Lower leg skin (tissue), 4 donors: ENCODE measurements around the gene C1QTNF8. TPM values are rescaled to one million over a fixed set of nuclear protein-coding genes. Genes with fewer than 3 reads are reported as not detected.
A peak's percentile ranks its signal among the peaks of the same experiment; 100 is the strongest.

ENCODE experiments used
- DNase-seq, 2 donors: peaks; one replicate each; pipeline ENCODE4 v3.0.0-alpha.2; 2019; ENCODE audit warnings: low spot score in 2 of 2
- H3K4me3 ChIP-seq: fragments of 200-600 bp; sonication (generic); 2 replicates; pipeline ENCODE4 v1.5.1; 2017; ENCODE audit warnings: mild to moderate bottlenecking, low read depth; ENCODE audit not compliant: poor library complexity, severe bottlenecking
- POLR2A ChIP-seq, 2 donors: fragments of 450-650 bp; IDR thresholded peaks; one replicate each; pipeline ENCODE4 v1.6.1; 2016 to 2017; ENCODE audit warnings: antibody characterized with exemption in 2 of 2, mild to moderate bottlenecking in 1 of 2, moderate library complexity in 1 of 2
- whole genome bisulfite sequencing, 2 donors: methylation state at CpG; one replicate each; pipeline ENCODE4 v1.1.5; 2018; 5-methylcytosine and 5-hydroxymethylcytosine counted together
- intact Hi-C: fragments of 100-400 bp; cut with DNase I; formaldehyde crosslinking; loops from one replicate; pipeline ENCODE4 v1.15.0; 2023; ENCODE audit warnings: low total_unique reads
- total RNA-seq, 4 donors: library from RNA; depleted of rRNA; stranded (reverse); fragments of >200 nt; gene quantifications; one replicate each; pipeline ENCODE4 v1.1.0, GENCODE V29; 2016
- TF ChIP-seq, protein P1 (sequence below), 3 donors: fragments of 450-650 bp; IDR thresholded peaks; one replicate each; pipeline ENCODE4 v1.5.1; 2016; ENCODE audit warnings: antibody characterized with exemption in 3 of 3, mild to moderate bottlenecking in 3 of 3, moderate library complexity in 2 of 3

Gene C1QTNF8
- total RNA-seq, 4 donors from 2014 or later, result not detected

GRCh38 chr16:1058216-1058615 is 37.8 kb downstream of the C1QTNF8 start:
- no peak overlapping the region for H3K4me3 ChIP-seq
- intact Hi-C loops, result no loop called here
- 65 to 67% methylated on average over 7 to 9 of the region's 14 CpGs for WGBS, 2 donors
- TF ChIP-seq, protein P1, sequence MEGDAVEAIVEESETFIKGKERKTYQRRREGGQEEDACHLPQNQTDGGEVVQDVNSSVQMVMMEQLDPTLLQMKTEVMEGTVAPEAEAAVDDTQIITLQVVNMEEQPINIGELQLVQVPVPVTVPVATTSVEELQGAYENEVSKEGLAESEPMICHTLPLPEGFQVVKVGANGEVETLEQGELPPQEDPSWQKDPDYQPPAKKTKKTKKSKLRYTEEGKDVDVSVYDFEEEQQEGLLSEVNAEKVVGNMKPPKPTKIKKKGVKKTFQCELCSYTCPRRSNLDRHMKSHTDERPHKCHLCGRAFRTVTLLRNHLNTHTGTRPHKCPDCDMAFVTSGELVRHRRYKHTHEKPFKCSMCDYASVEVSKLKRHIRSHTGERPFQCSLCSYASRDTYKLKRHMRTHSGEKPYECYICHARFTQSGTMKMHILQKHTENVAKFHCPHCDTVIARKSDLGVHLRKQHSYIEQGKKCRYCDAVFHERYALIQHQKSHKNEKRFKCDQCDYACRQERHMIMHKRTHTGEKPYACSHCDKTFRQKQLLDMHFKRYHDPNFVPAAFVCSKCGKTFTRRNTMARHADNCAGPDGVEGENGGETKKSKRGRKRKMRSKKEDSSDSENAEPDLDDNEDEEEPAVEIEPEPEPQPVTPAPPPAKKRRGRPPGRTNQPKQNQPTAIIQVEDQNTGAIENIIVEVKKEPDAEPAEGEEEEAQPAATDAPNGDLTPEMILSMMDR (IDR thresholded peaks at IDR 0.05), result no peak
- TF ChIP-seq POLR2A (IDR thresholded peaks at IDR 0.05), result no peak
- DNase-seq, result no peak

DNA sequence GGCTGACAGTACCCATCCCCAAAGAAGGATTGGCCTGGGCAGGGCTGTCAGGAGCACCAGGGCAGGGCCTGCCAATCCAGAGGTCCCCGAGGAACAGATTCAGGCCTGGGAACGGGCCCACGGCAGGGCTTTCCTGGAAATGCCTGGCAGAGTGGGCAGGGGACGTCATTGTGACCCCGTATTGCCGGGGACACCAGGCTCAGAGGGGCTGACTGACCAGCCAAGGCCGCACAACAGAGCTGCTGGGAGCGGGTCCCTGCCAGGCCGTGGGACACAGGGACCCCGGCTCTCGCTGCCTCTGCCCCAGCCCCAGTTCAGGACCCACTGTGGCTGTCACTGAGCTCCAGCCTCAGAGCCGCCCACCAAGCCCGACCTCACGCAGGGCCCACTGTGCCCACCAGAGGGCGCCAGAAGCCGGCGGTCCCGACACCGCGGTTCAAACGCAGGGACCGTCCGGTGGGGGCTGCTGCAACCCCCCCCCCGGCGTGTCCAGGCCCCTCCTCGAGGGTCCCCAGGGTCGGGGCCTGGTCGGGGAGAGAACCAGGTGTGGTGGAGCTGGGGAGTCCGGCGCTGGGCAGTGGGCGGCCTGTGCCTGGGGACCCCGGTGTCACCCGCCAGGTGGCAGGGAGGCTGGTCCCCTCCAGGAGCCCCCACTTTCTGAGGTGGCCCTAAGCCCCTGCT is 38.7 kb downstream of the C1QTNF8 start:
- WGBS, 2 donors, result 21 to 67% methylated on average over 1 to 24 of the region's 33 CpGs
- intact Hi-C loops, result no loop called here
- no peak for DNase-seq
- no peak overlapping the region for H3K4me3 ChIP-seq
- TF ChIP-seq POLR2A (IDR thresholded peaks at IDR 0.05), result no peak
- TF ChIP-seq, protein P1 (IDR thresholded peaks at IDR 0.05), result peak in 1 of 3 donors; percentile 24

GRCh38 chr16:1056196-1056595 is 39.8 kb downstream of the C1QTNF8 start:
- no peak for DNase-seq
- no peak overlapping the region for H3K4me3 ChIP-seq
- 70 to 88% methylated on average over 8 of the region's 8 CpGs for WGBS, 2 donors
- TF ChIP-seq, protein P1 (IDR thresholded peaks at IDR 0.05), result no peak
- TF ChIP-seq POLR2A (IDR thresholded peaks at IDR 0.05), result no peak
- intact Hi-C loops, result no loop called here

- TF ChIP-seq, protein P1 (IDR thresholded peaks at IDR 0.05), result no peak
- TF ChIP-seq POLR2A (IDR thresholded peaks at IDR 0.05), result no peak
- no peak for DNase-seq
- intact Hi-C loops, result no loop called here
- WGBS, 2 donors, result 43 to 67% methylated on average over 7 to 12 of the region's 13 CpGs
- H3K4me3 ChIP-seq, result no peak overlapping the region
These were observed 40.5 kb downstream of the C1QTNF8 start for GRCh38 chr16:1055557-1055924.

- intact Hi-C loops, result no loop called here
- H3K4me3 ChIP-seq, result no peak overlapping the region
- 16 to 29% methylated on average over 18 to 20 of the region's 34 CpGs for WGBS, 2 donors
- peak in 1 of 2 donors; percentile 90 for DNase-seq
- no peak for TF ChIP-seq POLR2A (IDR thresholded peaks at IDR 0.05)
- TF ChIP-seq, protein P1 (IDR thresholded peaks at IDR 0.05), result no peak
These were observed 41.1 kb downstream of the C1QTNF8 start for GRCh38 chr16:1054660-1055556.
